NCI-H1417 treated with DMSO at 0.1 percent for 48 hours (cell line): ENCODE data around the gene TMEM82.

Experiments
- DNase-seq: peaks from one replicate; lab custom pipeline; 2025; lab: John Stamatoyannopoulos, UW

TMEM82 gene

GRCh38 chr1:15786581-15786980 is 44.3 kb downstream of the TMEM82 start:
- no peak for DNase-seq

- no peak for DNase-seq
Observed at GRCh38 chr1:15788624-15789301, 46.5 kb downstream of the TMEM82 start.

DNA sequence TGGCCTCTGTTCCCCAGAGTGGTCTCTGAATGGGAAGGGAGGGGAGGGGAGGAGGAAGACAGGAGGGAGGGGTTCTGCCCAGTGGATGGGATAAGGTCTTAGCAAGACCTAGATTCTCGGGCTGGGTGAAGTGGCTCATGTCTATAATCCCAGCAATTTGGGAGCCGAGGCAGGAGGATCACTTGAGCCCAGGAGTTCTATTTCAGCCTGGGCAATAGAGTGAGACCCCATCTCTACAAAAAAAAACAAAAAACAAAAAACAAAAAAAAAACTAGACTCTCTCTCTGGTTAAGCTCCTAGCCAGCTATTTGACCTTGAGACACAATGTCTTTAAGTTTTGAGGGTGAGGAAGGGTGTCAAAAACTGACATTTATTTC is 53.8 kb downstream of the TMEM82 start:
- no peak for DNase-seq
